ENCODE measurements around the gene ANKRD63. TPM values are rescaled to one million over a fixed set of nuclear protein-coding genes. Genes with fewer than 3 reads are reported as not detected.

Gene ANKRD63
- total RNA-seq, 1 donor from 2014 or later = not detected

- Mint-ChIP-seq H3K4me1 (peaks cover 39% of the 10 kb centered on the region), H3K4me3 (no peak overlapping the region), H3K27me3 (ENCODE audit: insufficient read depth, low read depth) (peaks cover 28% of the 10 kb centered on the region), H3K9me3 (peaks cover 6% of the 10 kb centered on the region), H3K27ac (no peak overlapping the region), H3K36me3 (no peaks in the 10 kb centered on the region)
- no peak overlapping the region for H3K4me3 ChIP-seq
- H4K20me1 ChIP-seq (ENCODE audit: low read depth) = no peaks in the 10 kb centered on the region
- peaks cover 2% of the 10 kb centered on the region for H3K27me3 ChIP-seq
- H3K79me2 ChIP-seq (ENCODE audit: low read depth) = no peaks in the 10 kb centered on the region
- DNase-seq (ENCODE audit: low spot score) = no peak
- H3F3A ChIP-seq (ENCODE audit: low read depth) = no peaks in the 10 kb centered on the region
- H3K9me3 ChIP-seq (ENCODE audit: low read depth) = peaks cover 4% of the 10 kb centered on the region
- H2AFZ ChIP-seq (replicated peaks) = no peak overlapping the region
- no peak overlapping the region for H3K4me2 ChIP-seq
- no peak overlapping the region for H3K27ac ChIP-seq
- no peaks in the 10 kb centered on the region for H3K36me3 ChIP-seq
- peaks cover 21% of the 10 kb centered on the region for H3K4me1 ChIP-seq
- H3K9ac ChIP-seq = no peak overlapping the region
- TF ChIP-seq EZH2phosphoT487 (IDR thresholded peaks at IDR 0.05) (no peak), EZH2 (IDR thresholded peaks at IDR 0.05) (no peak), CTCF (IDR thresholded peaks at IDR 0.05) (no peak)
Observed at GRCh38 chr15:40305281-40305680, 22.4 kb upstream of the ANKRD63 start.

- Mint-ChIP-seq H3K4me1 (peaks cover 22% of the 10 kb centered on the region), H3K9me3 (peaks cover 19% of the 10 kb centered on the region), H3K27ac (no peak overlapping the region), H3K36me3 (peaks cover 5% of the 10 kb centered on the region), H3K4me3 (no peak overlapping the region), H3K27me3 (ENCODE audit: insufficient read depth, low read depth) (peaks cover 27% of the 10 kb centered on the region)
- Histone ChIP-seq H3K4me1 (peaks cover 14% of the 10 kb centered on the region), H3K27me3 (no peaks in the 10 kb centered on the region), H3K27ac (no peak overlapping the region), H3K9me3 (ENCODE audit: low read depth) (peaks cover 5% of the 10 kb centered on the region), H3F3A (ENCODE audit: low read depth) (no peaks in the 10 kb centered on the region), H3K9ac (no peak overlapping the region), H2AFZ (replicated peaks) (no peak overlapping the region), H4K20me1 (ENCODE audit: low read depth) (no peaks in the 10 kb centered on the region), H3K4me2 (no peak overlapping the region), H3K79me2 (ENCODE audit: low read depth) (no peaks in the 10 kb centered on the region), H3K36me3 (no peaks in the 10 kb centered on the region), H3K4me3 (no peak overlapping the region)
- TF ChIP-seq CTCF (IDR thresholded peaks at IDR 0.05) (no peak), EZH2phosphoT487 (IDR thresholded peaks at IDR 0.05) (no peak), EZH2 (IDR thresholded peaks at IDR 0.05) (no peak)
- DNase-seq (ENCODE audit: low spot score) = no peak
Observed at GRCh38 chr15:40303576-40303975, 20.7 kb upstream of the ANKRD63 start.

GRCh38 chr15:40302981-40303380, 20.1 kb upstream of the ANKRD63 start:
- Histone ChIP-seq H3K4me3 (no peak overlapping the region), H3K79me2 (ENCODE audit: low read depth) (no peaks in the 10 kb centered on the region), H2AFZ (replicated peaks) (no peak overlapping the region), H3K4me2 (no peak overlapping the region), H3K36me3 (no peaks in the 10 kb centered on the region), H3K9ac (no peak overlapping the region), H3K9me3 (ENCODE audit: low read depth) (peaks cover 5% of the 10 kb centered on the region), H3K4me1 (peaks cover 14% of the 10 kb centered on the region), H3K27ac (no peak overlapping the region), H3F3A (ENCODE audit: low read depth) (no peaks in the 10 kb centered on the region), H4K20me1 (ENCODE audit: low read depth) (no peaks in the 10 kb centered on the region), H3K27me3 (no peaks in the 10 kb centered on the region)
- Mint-ChIP-seq H3K4me1 (peaks cover 20% of the 10 kb centered on the region), H3K27me3 (ENCODE audit: insufficient read depth, low read depth) (peaks cover 27% of the 10 kb centered on the region), H3K9me3 (peaks cover 19% of the 10 kb centered on the region), H3K27ac (no peak overlapping the region), H3K4me3 (no peak overlapping the region), H3K36me3 (peaks cover 5% of the 10 kb centered on the region)
- DNase-seq (ENCODE audit: low spot score) = no peak
- TF ChIP-seq CTCF (IDR thresholded peaks at IDR 0.05) (no peak), EZH2phosphoT487 (IDR thresholded peaks at IDR 0.05) (no peak)
